GM12801 (cell line): ENCODE results near the gene RYR2.

Source experiments
- TF ChIP-seq, protein P1 (sequence below): IDR thresholded peaks from one replicate; pipeline ENCODE4 v1.5.1; 2011; ENCODE audit warnings: control low read depth; ENCODE audit not compliant: insufficient read length; ENCODE audit errors: extremely low read depth

The RYR2 gene

DNA sequence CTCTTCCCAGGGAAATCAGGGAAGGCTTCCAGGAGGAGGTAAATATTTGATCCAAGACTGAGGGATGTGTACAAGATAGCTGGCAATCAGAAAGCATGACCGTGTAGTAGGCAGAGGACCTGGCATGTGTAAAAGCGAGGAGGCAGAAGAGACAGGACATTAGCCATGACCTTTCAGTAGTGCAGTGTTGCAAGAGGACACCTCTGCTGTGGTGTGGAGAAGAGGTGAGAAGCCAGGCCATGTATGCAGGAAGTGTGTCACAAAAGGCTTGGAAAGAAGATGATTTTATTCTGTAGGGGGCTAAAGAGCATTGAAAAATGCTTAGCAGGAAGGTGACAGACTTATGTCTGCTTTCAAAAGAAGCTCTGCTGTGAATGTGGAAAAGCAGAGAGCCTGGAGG is 467.8 kb downstream of the RYR2 start:
- TF ChIP-seq, protein P1, sequence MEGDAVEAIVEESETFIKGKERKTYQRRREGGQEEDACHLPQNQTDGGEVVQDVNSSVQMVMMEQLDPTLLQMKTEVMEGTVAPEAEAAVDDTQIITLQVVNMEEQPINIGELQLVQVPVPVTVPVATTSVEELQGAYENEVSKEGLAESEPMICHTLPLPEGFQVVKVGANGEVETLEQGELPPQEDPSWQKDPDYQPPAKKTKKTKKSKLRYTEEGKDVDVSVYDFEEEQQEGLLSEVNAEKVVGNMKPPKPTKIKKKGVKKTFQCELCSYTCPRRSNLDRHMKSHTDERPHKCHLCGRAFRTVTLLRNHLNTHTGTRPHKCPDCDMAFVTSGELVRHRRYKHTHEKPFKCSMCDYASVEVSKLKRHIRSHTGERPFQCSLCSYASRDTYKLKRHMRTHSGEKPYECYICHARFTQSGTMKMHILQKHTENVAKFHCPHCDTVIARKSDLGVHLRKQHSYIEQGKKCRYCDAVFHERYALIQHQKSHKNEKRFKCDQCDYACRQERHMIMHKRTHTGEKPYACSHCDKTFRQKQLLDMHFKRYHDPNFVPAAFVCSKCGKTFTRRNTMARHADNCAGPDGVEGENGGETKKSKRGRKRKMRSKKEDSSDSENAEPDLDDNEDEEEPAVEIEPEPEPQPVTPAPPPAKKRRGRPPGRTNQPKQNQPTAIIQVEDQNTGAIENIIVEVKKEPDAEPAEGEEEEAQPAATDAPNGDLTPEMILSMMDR: no peak

DNA sequence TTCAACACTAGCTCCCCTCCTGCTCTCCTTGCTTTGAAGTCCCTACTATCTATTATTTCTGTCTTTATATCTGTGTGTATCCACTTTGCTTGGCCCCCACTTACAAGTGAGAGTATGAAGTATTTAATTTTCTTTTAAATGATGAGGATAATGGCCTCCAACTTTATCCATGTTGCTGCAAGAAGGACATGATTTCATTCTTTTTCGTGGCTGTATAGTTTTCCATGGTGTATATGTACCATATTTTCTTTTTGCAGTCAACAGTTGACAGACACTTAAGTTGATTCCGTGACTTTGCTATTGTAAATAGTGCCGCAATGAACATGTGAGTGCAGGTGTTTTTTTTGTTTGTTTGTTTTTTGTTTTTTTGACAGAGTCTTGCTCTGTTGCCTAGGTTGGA is 483.1 kb downstream of the RYR2 start:
- TF ChIP-seq, protein P1: no peak

DNA sequence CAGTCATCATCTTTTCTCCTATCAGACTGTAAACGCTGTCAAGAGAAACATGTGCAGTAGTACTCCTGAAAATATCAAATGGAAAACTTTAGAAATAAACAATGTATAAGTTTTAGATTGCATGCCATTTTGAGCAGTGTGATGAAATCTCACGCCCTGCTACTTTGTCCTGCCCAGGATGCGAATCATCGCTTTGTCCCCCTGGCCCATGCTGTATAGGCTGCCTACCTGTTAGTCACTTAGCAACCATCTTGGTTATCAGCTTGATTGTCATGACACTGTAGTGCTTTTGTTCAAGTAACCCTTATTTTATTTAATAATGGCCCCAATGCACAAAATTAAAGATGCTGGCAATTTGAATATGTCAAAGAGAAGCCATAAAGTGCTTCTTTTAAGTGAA is 485.8 kb downstream of the RYR2 start:
- TF ChIP-seq, protein P1: no peak

DNA sequence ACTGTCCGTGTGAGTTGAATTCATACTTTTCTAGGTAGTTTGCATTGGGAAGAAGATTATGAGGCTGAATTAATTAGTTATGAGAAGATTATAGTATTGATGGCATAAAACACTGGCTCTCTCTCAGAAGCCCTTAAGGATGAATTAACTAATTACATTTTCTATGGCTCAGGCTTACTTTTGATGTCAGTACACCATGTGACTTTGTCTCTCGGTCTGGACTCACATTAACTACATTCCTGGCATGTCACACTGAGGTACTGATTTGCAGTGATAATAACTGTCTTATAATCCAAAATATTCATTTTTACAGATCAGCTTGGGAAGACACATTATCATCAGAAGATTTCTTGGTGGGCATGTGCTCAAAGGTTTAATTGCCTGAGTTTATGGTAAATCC is 486.6 kb downstream of the RYR2 start:
- TF ChIP-seq, protein P1: no peak

DNA sequence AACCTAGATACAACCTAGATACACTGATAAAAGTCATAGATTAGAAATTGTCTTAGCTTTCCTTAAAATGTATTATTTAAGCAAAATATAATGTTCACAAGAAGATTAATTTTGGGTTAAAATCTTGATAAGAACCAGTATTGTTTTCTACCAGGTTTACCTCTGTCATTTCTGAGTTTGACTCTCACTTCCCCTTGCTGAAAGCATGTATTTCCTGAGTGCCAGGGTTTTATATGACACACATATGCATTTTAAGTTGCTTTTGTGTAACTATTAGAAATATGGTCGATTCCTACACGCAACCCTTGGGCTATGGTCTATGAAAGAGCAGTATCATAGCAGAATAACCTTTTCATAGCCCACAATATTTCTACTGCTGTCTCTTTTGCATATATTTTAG is 497.1 kb downstream of the RYR2 start:
- TF ChIP-seq, protein P1: no peak

DNA sequence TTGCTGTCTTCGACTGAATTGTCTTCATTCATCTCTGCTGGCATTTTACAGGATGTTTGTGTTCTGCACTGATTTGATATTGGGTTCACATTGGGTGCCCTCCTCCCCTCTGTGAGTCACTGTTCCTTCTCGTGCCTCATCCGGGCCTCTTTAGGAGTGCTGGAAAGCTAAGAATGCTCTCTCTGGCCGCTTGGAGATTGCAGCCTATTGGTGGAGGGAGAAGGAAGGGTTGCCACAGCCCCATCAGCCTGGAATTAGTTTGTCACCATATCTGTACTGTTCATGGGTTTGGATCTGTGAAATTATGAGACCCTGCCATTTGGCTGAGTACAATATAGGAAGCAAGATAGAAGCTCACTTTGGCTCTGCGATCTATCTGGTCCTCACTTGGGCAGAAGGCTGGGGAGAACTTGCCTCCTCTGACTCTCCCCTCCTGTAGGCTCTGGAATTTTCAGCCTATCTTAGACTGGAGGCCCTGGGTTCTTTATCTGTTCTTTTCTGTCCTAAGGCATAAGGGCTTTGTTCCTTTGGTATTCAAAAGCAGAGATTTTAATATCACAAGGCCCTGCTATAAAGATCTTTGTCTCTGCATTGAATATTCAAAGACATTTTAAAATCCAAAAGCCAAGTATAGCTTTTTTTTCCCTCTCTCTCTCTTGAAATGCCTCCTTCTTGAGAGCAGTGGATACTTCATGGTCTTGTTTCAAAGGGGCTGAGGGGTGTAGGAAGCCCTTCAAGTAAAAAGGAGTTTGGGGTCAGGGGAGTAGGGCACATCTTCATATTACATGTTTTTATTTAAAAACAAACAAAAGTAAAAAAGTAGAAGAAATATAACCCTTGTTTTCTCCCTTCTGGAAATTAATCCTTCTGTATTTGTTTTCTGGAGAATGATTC is 500.8 kb downstream of the RYR2 start:
- TF ChIP-seq, protein P1: no peak

DNA sequence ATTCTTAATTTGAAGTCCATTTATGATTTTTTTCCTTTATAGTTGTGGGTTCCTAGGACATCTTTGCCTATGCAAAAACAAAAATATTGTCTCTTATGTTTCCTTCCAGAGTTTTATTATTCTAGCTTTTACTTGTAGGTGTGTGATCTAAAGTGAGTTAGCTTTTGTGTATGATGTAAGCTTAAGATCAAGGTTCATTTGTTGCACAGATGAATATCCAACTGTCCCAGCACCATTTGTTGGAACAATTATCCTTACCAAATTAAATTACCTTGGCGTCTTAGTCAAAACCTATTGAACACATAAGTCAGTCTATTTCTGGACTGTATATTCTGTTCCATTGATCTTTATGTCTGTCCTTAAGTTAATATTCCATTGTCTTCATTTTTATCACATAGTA is 511.1 kb downstream of the RYR2 start:
- TF ChIP-seq, protein P1: no peak
